ENCODE data around the gene ZKSCAN3.
"Not testable (repeated sequence)": the region's sequence is repeated elsewhere in the genome, so short reads cannot be mapped to it uniquely, and the experiment has no call there.

Gene ZKSCAN3

DNA sequence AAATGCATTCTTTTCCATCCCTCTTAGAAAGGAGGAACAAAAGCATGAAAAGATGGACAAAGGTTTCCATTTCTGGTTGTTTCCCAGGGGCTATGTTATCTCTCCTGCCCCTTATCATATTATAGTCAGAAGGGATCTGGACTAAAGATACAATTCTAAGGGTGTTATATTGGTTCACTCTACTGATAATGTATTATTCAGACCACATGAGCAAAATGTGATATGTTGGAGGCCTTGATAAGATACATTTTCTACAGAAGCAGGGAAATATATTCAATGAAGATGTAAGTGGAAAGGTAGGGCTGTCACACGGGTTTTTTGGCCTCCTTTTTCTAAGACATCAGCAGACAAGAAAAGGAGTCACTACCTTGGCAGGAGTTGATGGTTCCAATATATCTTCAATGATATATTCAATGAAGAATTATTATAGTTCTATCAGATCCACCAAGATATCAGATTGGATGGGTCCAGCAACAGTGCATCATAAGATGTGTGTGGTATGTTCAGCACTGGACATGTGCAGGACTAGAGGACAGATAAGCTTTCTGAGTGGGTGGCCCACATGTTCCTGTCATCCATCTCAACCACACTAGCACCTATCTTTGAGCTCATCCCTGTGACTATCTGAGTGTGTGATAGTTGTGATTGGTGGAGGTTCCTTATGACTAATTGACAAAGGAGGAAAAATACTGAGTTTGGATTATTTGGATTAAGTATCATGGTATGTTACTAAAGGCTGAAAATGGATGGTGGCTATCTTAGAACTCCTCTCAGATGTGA lies 5.7 kb upstream of the ZKSCAN3 start:
- DNase-seq: no peak

DNA sequence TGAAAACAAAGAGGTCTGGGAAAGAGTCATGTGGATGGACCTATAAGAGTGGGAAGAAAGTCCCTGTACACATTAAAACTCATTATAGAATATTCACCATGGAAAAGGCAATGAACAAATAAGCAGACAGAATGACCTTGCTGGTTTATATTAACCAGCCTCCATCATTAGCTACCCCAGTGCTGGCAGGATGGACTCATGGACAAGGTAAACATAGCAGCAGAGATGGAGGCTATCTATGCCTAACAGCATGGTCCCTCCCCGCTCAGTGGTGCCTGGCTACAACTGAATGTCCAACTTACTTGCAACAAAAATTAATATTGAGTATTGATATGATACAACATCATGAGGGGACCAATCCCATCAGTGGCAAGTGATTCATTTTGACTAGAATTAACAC lies 4.5 kb upstream of the ZKSCAN3 start:
- DNase-seq: no peak

DNA sequence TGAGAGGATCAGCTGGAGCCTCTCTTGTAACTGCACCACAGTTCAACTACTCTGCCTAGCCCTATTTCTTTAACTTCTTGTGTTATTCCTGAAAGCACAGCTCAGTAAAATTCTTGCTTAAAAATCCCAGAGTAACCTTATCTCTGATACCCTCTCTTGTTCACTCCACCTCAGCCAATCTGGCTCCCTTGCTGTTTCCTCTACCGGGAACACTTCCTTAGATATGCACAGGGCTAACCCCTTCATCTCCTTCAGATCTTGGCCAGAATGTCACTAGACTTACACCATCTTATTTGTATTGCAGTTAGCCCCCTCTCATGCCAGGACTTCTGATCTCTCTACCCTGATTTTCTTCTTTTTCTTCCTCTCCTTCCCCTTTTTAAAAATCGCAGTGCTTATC lies 2.6 kb upstream of the ZKSCAN3 start:
- DNase-seq: no peak

DNA sequence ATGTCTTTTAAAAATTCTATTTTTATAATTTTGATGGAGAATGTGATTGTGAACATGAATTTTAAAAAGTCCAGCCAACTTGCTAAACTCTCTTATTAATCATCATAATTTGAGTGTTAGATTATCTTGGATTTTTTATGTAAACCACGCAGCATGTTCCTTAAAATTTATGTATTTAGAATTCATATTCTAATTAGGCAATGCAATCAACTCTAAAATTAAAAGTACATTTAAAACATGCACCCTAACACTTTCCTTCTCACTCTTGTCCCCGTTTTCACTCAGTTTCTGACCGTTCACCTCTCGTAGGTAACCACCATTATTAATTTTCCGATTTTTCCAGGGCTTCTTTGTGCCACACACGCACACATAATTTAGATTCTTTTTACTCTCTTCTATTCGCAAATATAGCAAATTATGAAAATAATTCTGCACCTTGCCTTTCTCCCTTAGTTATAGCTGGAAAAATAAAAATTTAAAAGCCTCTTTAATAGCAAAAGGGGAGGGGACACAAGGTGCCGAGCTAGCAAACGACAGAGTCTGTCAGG lies 329 bp upstream of the ZKSCAN3 start:
- no peak for DNase-seq

DNA sequence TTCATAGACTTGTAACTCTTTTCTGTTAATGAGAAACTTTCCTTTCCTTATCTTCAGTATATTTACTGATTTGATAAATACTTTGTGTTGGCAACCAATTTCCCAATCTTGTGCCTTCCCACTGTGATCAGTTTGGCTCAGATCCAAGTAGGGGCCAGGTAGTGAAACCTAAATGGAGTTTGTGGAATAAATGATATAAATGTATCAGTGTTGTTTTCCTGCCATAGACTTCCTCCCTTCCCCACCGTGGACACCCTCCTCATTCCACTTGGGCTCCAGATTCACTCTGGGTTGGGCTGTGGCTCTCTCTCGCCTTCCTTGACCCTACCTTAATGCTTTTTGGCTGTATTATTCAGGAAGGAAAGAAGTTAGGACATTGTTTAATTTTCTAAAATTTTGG lies 1.3 kb downstream of the ZKSCAN3 start:
- no peak for DNase-seq

DNA sequence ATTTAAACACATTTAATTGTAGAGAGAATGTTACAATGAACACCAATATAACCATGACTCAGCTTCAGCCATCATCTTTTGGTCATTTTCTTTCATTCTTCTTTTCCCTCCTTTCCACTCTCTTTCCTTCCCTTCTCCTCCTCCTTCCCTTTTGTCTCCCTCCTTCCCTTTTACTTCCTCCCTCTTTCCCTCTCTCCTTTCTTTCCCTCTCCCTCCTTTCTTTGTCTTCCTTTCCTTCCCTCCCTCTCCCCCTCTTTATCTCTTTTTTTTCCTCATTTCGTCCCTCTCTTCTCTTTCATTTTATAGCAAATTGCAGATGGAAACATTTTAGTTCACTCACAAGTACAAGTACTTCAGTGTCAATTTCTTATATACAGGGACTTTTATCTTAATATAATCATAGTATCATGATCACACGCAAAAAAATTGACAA lies 1.8 kb downstream of the ZKSCAN3 start:
- no peak for DNase-seq

DNA sequence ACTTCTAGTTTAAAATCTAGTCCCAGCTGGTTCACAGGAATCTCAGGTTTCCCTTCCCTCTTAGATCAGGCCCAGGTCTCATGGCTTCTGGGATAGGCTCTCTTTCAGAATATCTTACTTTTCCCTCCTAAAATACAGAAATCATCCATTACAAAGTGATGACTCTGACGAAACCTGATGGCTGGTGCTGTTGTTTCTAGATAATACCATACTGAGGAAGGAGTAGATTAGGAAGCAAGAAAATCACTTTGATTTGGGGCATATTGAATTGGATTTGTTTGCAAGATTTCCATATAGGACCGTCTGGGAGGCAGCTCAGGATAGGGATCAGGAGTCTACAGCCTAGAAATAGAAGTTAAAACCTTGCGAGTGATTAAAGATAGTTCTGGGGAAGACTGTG lies 3.6 kb downstream of the ZKSCAN3 start:
- no peak for DNase-seq

DNA sequence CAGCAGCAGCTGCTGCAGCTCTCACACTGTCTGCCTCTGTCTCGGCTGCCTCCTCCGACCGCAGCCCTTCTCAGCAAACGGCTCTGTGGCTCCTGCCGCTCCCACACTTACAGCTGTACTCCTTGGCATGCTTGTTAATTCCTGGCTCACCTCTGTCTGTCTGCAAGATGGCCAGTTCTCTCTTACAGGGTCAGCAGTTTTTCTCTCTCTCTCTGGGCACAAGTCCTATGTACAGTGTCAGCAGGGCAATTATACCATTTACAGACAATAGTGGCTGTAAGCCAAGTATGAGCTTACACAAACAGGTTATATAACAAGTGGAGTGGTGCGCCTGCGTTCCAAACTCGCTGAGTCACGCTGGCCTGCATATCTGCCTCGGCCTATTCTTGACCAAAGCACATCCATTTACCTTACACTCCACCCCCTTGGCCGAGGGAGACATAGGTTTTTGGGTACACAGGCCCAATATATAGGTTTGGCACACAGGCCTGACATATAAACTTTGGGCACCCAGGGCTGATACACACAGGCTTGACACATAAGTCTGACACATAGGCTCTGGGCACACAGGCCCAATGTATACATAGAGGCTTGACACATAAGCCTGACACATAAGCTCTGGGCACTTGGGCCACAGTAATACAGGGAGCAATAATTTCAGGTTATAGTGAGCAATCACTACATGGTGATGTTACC lies 4.4 kb downstream of the ZKSCAN3 start:
- DNase-seq: no peak

DNA sequence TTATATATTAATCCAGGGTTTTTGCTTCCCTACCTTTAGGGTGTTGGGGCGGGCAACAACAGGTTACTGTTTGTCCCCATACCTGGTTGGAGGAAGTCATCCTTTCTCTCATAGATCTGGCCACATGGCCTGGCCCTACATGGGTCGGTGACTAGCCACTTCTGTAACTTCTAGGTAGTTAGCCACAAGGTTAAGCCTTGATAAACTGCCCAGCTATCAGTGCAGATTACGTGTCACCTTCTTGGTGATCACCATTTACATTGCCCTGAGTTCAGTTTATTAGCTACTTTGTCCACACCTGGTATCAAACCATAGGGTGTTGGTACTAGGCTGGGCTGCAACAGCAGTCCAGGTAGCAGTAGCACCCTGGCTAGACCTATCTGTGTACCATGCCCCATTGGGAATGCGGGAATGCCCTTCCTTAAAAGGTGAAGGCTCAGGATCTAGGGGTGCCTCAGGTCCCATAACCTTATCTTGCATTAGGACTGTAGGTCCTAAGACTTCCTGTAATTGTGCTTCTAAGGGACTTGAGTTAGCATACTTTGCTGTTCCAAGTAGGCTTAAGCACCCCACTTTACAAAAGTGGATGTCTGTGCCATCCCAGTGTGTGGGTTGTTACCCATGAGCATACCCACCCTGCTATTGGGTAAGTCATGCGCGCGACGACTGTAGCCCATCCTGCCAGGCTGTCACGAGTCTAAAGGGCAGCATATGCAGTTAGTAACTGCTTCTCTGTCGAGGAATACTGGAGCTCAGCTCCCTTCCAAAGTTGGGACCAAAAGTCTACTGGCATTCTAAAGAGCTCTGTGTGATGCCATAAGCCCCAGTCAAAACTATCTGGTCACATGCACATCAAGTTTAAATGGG lies 5.2 kb downstream of the ZKSCAN3 start:
- no peak for DNase-seq

DNA sequence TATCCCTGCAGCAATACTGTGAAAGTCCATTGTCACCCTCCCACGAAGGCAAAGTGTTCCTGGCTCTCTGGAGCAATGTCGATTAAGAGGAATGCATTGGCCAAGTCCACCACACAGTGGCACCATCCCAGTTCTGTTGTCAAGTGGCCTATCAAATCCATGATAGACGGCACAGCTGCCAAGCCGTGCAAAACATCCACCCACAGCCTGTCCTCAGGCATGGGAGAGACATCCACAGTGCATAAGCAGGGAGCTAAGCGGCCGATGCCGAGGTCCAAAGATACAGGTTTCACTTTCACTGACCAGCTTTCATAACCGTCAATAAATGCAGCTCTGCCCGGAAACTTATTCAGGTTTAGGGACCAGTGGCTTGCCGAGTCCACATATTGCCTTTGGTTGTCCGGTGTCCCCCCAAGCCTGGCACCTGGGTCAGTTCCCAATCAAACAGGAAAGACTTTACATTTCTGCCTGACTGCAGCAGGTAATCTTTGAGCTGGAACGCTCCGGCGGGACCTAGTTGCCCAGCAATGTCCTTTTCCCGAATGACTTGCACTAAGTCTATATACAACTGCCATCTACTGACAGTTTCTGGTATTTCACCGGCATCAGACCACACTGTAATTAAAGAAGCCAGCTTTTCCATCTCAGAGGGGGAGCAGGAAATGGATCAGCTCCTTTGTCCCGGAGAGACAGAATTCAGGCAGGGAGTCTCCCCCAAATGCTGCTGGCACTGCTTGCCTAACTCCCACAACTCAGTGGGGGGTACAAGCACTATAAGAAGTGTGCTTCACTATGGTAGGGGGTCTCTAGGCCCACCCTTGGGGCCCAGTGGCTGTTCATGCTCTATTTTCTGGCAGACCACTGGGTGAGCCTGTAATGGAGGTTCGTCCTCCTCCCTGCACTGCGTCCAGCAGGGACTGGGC lies 6.3 kb downstream of the ZKSCAN3 start:
- peak; percentile 42 for DNase-seq

DNA sequence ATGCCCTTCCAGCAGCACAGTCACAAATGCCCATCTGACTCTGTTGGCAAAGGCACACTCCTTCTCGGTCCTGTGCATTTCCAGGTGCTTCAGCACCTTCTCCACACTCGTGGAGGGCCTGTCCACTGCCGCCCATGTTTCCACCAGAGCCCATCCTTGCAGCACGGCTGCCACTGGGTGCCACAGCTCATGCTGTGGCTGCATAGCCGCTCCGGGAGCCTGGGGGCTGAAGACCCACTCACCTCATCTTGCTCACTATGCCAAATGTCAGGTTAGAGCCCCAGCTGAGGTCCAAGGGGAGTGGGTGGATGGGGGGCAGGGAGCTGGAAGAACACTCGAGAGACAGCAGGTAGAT lies 6.9 kb downstream of the ZKSCAN3 start:
- no peak for DNase-seq

DNA sequence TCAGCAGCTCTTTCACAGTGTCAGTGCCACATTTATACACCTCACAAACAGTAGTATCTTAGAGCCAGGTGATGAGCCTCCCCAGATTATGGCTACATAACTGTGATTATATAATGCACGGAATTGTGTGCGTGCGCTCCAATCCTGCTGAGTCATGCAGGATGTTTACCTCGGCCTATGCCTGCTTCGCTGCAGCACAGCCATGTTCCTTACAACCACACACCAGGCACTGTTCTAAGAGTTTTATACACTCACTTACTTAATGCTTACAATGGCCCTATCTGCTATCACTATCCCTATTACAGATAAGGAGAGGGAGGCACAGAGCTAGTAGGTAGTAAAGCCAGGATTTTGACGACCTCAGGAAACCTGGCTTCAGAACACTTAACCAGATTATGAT lies 7.3 kb downstream of the ZKSCAN3 start:
- DNase-seq: no peak

DNA sequence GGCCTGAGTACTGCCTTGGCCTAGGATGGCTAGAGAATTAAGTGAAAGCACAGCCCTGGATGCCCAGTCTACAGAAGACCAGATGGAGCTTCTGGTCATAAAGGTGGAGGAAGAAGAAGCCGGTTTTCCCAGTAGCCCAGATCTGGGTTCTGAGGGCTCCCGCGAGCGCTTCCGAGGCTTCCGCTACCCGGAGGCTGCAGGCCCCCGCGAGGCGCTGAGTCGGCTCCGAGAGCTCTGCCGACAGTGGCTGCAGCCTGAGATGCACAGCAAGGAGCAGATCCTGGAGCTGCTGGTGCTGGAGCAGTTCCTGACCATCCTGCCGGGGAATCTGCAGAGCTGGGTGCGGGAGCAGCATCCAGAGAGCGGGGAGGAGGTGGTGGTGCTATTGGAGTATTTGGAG lies 9.8 kb downstream of the ZKSCAN3 start:
- DNase-seq: not testable (repeated sequence)

DNA sequence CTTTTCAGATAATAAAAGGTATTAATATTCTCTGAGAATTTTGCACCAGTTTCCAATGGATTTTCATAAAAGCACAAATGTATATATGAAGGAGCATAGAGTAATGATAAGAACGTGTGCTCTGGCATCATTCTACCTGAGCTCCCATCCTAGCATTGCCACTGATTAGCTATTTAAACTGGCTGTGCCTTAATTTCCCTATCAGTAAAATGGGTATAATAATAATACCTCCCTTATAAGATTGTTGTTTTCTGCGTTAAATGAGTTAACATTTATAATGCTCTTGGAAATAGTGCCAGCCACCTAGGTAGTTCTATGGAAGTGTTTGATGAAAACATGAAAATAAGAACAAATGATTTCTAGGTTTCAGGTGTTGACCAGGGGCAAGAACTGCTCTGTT lies 11.2 kb downstream of the ZKSCAN3 start:
- no peak for DNase-seq

DNA sequence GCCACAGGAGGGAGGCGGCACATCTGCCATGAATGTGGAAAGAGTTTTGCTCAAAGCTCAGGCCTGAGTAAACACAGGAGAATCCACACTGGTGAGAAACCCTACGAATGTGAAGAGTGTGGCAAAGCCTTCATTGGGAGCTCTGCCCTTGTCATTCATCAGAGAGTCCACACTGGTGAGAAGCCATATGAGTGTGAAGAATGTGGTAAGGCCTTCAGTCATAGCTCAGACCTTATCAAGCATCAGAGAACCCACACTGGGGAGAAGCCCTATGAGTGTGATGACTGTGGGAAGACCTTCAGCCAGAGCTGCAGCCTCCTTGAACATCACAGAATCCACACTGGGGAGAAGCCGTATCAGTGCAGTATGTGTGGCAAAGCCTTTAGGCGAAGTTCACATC lies 15.8 kb downstream of the ZKSCAN3 start:
- DNase-seq: not testable (repeated sequence)

DNA sequence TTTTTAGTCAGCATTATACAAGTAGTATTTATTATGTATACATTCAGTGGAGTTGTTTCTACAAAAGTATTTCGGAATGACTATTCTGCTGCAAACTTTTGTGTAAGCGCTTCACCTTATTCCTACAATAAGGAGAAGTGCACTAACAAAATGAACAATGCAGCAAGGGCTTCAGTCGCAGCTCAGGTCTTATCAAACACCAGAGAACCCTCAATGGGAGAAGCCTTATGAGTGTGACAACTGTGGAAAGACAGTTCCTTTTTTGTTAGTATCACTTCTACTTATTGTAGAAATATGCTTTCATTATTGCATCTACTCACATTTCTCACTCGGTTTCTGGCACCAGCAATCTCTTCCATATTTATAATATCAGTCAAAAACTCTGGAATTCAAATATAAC lies 18.8 kb downstream of the ZKSCAN3 start:
- no peak for DNase-seq

DNA sequence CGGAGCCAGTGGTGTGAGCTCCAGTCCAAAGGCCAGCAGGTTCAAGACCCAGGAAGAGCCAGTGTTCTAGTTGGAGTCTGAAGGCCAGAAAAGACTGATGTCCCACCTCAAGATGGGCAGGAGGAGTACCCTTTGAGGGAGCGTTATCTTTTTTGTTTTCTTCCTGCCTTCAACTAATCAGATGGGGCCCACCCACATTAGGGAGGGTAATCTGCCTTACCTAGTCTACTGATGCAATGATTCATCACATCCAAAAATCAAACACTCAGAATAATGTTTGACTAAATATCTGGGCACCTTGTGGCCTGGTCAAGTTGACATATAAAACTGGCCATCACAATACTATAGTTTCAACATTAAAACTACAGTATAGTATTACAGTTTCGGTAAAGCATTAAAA lies 19.7 kb downstream of the ZKSCAN3 start:
- no peak for DNase-seq

DNA sequence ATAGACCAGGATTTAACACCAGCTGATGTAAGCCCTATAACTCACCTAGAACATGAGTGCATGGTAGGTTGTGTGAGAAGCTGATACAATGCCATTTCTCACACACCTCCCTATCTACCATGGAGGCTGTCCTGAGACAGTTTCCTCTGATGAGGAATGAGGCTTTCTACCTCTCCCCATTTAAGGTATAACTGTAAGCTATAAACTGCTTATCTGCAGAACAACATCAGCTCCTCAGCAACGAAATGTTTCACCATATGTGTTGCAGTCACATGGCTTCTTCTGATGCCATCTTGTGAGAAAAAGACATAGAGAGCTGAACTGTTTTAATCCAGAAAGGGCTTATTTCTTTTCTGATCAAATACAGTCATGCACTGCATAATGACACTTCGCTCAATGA lies 20.7 kb downstream of the ZKSCAN3 start:
- DNase-seq: no peak

DNA sequence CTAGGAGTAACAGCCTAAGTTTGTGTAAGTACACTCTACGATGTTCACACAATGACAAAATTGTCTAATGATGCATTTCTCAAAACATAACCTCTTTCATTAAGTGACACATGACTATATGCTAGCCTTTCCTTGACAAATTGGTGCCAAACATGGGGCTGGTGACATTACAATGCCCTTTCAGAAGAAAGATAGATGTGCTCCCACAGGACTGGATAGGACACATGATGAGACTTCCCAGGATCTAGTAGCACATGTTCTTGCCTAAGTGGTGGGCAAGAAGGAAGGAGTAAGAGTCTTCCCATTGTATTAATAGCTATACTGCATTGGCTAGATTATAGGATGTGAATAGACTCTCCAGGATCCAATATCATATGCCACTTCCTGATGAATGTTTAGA lies 21.5 kb downstream of the ZKSCAN3 start:
- DNase-seq: no peak

DNA sequence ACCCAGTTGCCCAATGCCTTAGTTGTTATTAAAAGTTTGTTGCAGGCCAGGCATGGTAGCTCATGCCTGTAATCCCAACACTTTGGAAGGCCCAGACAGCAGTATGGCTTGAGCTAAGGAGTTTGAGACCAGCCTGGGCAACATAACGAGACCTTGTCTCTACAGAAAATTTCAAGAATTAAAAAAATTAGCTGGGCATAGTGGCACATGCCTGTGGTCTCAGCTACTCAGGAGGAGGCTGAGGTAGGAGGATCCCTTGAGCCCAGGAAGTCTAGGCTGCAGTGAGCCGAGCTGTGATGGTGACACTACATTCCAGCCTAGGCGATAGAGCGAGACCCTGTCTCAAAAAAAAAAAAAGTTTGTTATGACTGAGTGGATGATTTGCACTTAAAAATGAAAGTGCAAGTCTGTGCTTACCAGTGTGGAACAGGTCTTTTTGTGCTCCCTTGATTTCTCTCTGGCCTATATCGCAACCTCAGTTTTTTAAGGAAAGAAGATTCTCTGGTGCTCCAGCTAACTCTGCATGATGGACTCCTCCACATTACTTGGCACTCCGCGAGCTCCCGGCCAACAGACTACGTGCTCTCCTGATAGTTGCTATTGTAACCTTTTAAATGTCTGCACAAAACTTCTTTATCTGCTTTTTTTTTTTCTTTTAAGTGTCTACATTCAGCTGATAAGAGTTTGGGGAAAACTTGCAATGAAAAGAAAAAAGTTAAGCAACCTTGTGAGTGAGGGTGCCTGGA lies 22.1 kb downstream of the ZKSCAN3 start:
- DNase-seq: no peak

DNA sequence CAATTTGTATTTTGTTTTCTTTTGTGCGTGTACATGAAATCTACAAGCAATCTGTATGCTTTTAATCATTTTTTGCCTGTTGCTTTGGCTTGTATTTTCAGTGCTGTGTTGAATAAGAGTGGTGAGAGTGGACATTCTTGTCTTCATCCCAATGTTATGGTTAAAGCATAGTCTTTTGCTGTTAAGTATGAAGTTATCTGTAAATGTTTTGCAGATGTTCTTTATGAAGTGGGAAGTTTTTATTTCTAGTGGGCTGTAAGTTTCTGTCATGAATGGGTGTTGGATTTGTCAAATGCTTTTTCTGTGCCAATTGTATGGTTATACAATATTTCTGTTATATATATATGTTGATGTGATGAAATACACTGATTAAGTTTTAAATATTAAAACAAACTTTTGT lies 24.2 kb downstream of the ZKSCAN3 start:
- DNase-seq: no peak

DNA sequence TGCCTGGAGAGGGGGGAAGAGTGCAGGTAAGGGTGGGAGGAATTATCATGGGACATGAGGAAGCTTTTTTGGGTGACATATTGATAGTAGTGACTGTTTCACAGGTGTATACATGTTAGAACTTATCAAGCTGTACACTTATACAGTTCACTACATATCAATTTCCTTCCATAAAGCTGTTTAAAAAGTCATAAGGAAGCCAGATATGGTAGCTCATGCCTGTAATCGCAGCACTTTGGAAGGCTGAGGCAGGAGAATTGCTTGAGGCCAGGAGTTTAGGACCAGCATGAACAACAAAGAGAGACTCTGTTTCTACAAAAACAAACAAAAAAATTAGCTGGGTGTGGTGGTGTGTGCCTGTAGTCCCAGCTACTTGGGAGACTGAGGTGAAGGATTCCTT lies 28.1 kb downstream of the ZKSCAN3 start:
- DNase-seq: no peak

Measured in NCI-H2107 (cell line).